A549 (cell line): ENCODE results near the gene PRMT7. TPM values are rescaled to one million over a fixed set of nuclear protein-coding genes. Genes with fewer than 3 reads are reported as not detected.

Experiments used
- ATAC-seq, 2 experiments: fragments of 200-7000 bp in 1 of 2; fragments of >200 bp in 1 of 2; cut with Nextera tagmentation in 1 of 2; cut with Tn5 transposase in 1 of 2; 3 replicates each; pipeline versions ENCODE4 v1.8.0 to v1.9.1; 2018 to 2020; ENCODE audit warnings: mild to moderate bottlenecking in 1 of 2, moderate library complexity in 1 of 2
- CTCF ChIA-PET: fragments of 300-600 bp; sonication (Branson Sonifier 250); formaldehyde crosslinking; extraction: SDS; loops from one replicate; lab custom pipeline; 2021; ENCODE audit warnings: antibody characterized with exemption, inconsistent platforms; lab: Yijun Ruan, JAX
- POLR2A ChIA-PET: fragments of 350-600 bp; formaldehyde crosslinking; extraction: SDS; loops from one replicate; lab custom pipeline; 2021; ENCODE audit warnings: antibody characterized with exemption, inconsistent platforms; lab: Yijun Ruan, JAX
- DNase-seq, 2 experiments: peaks; one replicate each; pipeline versions ENCODE4 v3.0.0 to v3.0.0-alpha.2; 2011 to 2016; ENCODE audit warnings: low read depth in 1 of 2, low spot score in 1 of 2
- FAIRE-seq: peaks from 2 replicates; lab custom pipeline; 2011; peaks lifted over from hg19 to GRCh38; lab: Jason Lieb, UNC
- H3K27ac ChIP-seq, 2 experiments: fragments of >200 bp; sonication (Bioruptor Twin); formaldehyde crosslinking; 3 replicates each; pipeline ENCODE4 v1.5.1; 2016 to 2017
- H3K4me1 ChIP-seq: fragments of >200 bp; sonication (Bioruptor Twin); formaldehyde crosslinking; 3 replicates; pipeline ENCODE4 v1.6.1; 2016
- H3K4me2 ChIP-seq: fragments of >200 bp; sonication (Bioruptor Twin); formaldehyde crosslinking; 3 replicates; pipeline ENCODE4 v1.6.1; 2016
- H3K4me3 ChIP-seq: fragments of >200 bp; sonication (Bioruptor Twin); formaldehyde crosslinking; 3 replicates; pipeline ENCODE4 v1.5.1; 2016
- H3K9me3 ChIP-seq: fragments of >200 bp; sonication (Bioruptor Twin); formaldehyde crosslinking; 3 replicates; pipeline ENCODE4 v1.6.1; 2016
- CHD4 ChIP-seq: fragments of 200-600 bp; sonication (generic); IDR thresholded peaks from 2 replicates; pipeline ENCODE4 v1.6.1; 2016; ENCODE audit warnings: antibody characterized with exemption, mild to moderate bottlenecking, borderline replicate concordance
- EHMT2 ChIP-seq: fragments of 200-600 bp; sonication (generic); IDR thresholded peaks from 2 replicates; pipeline ENCODE4 v1.6.1; 2016; ENCODE audit warnings: antibody characterized with exemption, low read depth, mild to moderate bottlenecking, moderate library complexity
- HOXB13 ChIP-seq: fragments of 250-450 bp; sonication (Bioruptor Pico); IDR thresholded peaks from 2 replicates; pipeline ENCODE4 v1.5.0; 2020; ENCODE audit warnings: low read depth, mild to moderate bottlenecking, moderate library complexity
- HOXB5 ChIP-seq: fragments of 250-450 bp; sonication (Bioruptor Pico); IDR thresholded peaks from 2 replicates; pipeline ENCODE4 v1.5.0; 2020; ENCODE audit warnings: mild to moderate bottlenecking, moderate library complexity
- JUN ChIP-seq, 2 experiments: fragments of >200 bp; sonication (Bioruptor Twin); formaldehyde crosslinking; IDR thresholded peaks; 2 replicates in 1 of 2; 3 replicates in 1 of 2; pipeline ENCODE4 v1.6.1; 2016 to 2017
- KDM5A ChIP-seq: fragments of 200-600 bp; sonication (generic); IDR thresholded peaks from 2 replicates; pipeline ENCODE4 v1.6.1; 2016; ENCODE audit warnings: antibody characterized with exemption, mild to moderate bottlenecking
- MAFK ChIP-seq: fragments of 450-650 bp; IDR thresholded peaks from 2 replicates; pipeline ENCODE4 v1.6.1; 2014; ENCODE audit not compliant: partially characterized antibody
- MAZ ChIP-seq: fragments of 150-350 bp; IDR thresholded peaks from 2 replicates; pipeline ENCODE4 v1.6.1; 2014; ENCODE audit warnings: antibody characterized with exemption, low read depth, low read length, borderline replicate concordance
- RAD21 ChIP-seq, 2 experiments: fragments of >200 bp in 1 of 2; sonication (Bioruptor Twin) in 1 of 2; formaldehyde crosslinking in 1 of 2; IDR thresholded peaks in 1 of 2; conservative IDR thresholded peaks in 1 of 2; 2 replicates in 1 of 2; 3 replicates in 1 of 2; pipeline ENCODE4 v1.6.1; 2012 to 2018; ENCODE audit warnings: inconsistent platforms in 1 of 2
- RARB ChIP-seq: fragments of 250-450 bp; sonication (Bioruptor Pico); IDR thresholded peaks from 2 replicates; pipeline ENCODE4 v1.8.0; 2021; ENCODE audit warnings: mild to moderate bottlenecking, moderate library complexity
- RCOR1 ChIP-seq: fragments of 150-350 bp; IDR thresholded peaks from 2 replicates; pipeline ENCODE4 v1.6.1; 2014; ENCODE audit warnings: antibody characterized with exemption, low read length, low read depth
- SREBF2 ChIP-seq: fragments of 450-650 bp; IDR thresholded peaks from 2 replicates; pipeline ENCODE4 v1.6.1; 2014; ENCODE audit warnings: mild to moderate bottlenecking, moderate library complexity
- TP53 ChIP-seq: fragments of 250-450 bp; sonication (Bioruptor Pico); IDR thresholded peaks from 2 replicates; pipeline ENCODE4 v1.5.0; 2021; ENCODE audit warnings: mild to moderate bottlenecking, moderate library complexity
- ZC3H11A ChIP-seq: fragments of 450-650 bp; IDR thresholded peaks from 2 replicates; pipeline ENCODE4 v1.6.1; 2014; ENCODE audit warnings: antibody characterized with exemption, mild to moderate bottlenecking
- ZNF302 ChIP-seq: fragments of 250-450 bp; sonication (Bioruptor Pico); IDR thresholded peaks from 2 replicates; pipeline ENCODE4 v1.9.0; 2021; ENCODE audit warnings: inconsistent platforms, mild to moderate bottlenecking, moderate library complexity
- WGBS: methylation state at CpG from one replicate; pipeline ENCODE4 v1.1.6; 2017; ENCODE audit errors: missing lambda C conversion rate; 5-methylcytosine and 5-hydroxymethylcytosine counted together
- polyA plus RNA-seq, 4 experiments: library from polyadenylated mRNA; depleted of rRNA in 3 of 4; stranded (reverse); fragments of >200 nt; fragmentation: RNase III in 1 of 4; extraction: RNeasy Plus Mini Kit Qiagen cat#74134 plus additional on column Dnase treatment in 1 of 4; gene quantifications; 2 replicates in 3 of 4; 3 replicates in 1 of 4; pipeline ENCODE4 v1.2.3, GENCODE V29; 2011 to 2017
- TF ChIP-seq, protein P1 (sequence below): fragments of >200 bp; sonication (Bioruptor Twin); formaldehyde crosslinking; IDR thresholded peaks from 3 replicates; pipeline ENCODE4 v1.5.1; 2016
- TF ChIP-seq, protein P2 (sequence below): fragments of >200 bp; sonication (Bioruptor Twin); formaldehyde crosslinking; IDR thresholded peaks from 3 replicates; pipeline ENCODE4 v1.6.1; 2016
- TF ChIP-seq, protein P3 (sequence below): fragments of 250-450 bp; sonication (Bioruptor Pico); IDR thresholded peaks from 2 replicates; pipeline ENCODE4 v1.5.0; 2021; ENCODE audit warnings: mild to moderate bottlenecking, moderate library complexity, borderline replicate concordance
- TF ChIP-seq, protein P4 (sequence below): fragments of 250-450 bp; sonication (Bioruptor Pico); IDR thresholded peaks from 2 replicates; pipeline ENCODE4 v1.5.0; 2020; ENCODE audit warnings: low read depth, mild to moderate bottlenecking, moderate library complexity
- TF ChIP-seq, protein P5 (sequence below): IDR thresholded peaks from 2 replicates; pipeline ENCODE4 v1.6.1; 2012

The PRMT7 gene
- polyA plus RNA-seq, 2 of the 4 experiments (the other 2 are of a cell fraction) = 37.1 to 44.7 TPM

DNA sequence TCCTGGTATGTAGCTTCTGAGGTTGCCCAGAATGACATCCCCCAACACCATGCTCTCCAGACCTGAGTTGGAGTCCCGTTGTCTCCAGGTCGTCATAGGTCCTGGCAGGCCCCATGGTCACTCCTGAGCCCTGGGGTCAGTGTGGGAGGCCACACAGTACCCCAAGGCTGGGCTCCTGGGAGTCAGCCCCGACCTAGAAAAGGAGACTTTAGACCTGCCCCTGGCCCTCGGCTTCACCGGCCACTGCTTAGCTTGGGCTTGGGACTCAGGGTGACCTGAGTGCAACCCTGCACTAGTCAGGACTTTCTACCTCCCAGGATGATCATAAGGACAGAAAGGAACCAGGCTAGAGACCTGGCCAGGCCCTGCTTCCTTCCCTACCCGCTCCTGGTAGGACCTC is 65.8 kb downstream of the PRMT7 start:
- CTCF ChIA-PET = interaction anchor here (0.8 to 1.3 kb wide), 3 partner anchors 10 to 144 kb away, joined by 3 read pairs; no protein-coding TSS in a partner anchor
- POLR2A ChIA-PET = no interaction called here
- WGBS = 49% methylated on average over 4 of the region's 6 CpGs
- TF ChIP-seq EHMT2 = no peak
- TF ChIP-seq, protein P1, sequence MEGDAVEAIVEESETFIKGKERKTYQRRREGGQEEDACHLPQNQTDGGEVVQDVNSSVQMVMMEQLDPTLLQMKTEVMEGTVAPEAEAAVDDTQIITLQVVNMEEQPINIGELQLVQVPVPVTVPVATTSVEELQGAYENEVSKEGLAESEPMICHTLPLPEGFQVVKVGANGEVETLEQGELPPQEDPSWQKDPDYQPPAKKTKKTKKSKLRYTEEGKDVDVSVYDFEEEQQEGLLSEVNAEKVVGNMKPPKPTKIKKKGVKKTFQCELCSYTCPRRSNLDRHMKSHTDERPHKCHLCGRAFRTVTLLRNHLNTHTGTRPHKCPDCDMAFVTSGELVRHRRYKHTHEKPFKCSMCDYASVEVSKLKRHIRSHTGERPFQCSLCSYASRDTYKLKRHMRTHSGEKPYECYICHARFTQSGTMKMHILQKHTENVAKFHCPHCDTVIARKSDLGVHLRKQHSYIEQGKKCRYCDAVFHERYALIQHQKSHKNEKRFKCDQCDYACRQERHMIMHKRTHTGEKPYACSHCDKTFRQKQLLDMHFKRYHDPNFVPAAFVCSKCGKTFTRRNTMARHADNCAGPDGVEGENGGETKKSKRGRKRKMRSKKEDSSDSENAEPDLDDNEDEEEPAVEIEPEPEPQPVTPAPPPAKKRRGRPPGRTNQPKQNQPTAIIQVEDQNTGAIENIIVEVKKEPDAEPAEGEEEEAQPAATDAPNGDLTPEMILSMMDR = no peak
- ATAC-seq = no peak
- Histone ChIP-seq H3K4me3 (no peak overlapping the region), H3K27ac (no peak overlapping the region), H3K4me2 (no peak overlapping the region), H3K4me1 (no peaks in the 10 kb centered on the region), H3K9me3 (no peaks in the 10 kb centered on the region)
- DNase-seq = no peak
- FAIRE-seq = no peak

DNA sequence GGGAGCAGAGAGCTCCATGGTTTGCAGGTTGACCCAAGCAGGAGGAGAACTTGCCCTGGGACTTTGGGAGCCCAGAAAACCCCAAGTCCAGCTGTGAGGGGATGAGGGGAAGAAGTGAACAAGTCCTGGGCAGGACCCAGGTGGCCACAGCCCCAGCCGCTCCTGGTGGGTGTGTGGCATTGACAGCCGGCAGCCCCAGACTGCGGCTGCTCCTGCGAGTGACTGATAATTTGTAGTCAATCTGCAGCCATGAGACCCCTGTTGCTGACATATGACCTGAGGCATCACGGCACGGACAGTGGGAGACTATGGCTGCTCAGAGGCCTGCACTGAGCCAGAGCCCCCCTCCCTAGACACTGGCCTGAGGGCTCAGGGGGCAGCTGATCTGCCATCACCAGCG is 66.4 kb downstream of the PRMT7 start:
- H3K4me3 ChIP-seq = no peak overlapping the region
- no peaks in the 10 kb centered on the region for H3K9me3 ChIP-seq
- no peaks in the 10 kb centered on the region for H3K4me1 ChIP-seq
- 100% methylated on average over 4 of the region's 7 CpGs for WGBS
- POLR2A ChIA-PET = no interaction called here
- CTCF ChIA-PET = interaction anchor here (0.9 to 2.1 kb wide), 3 partner anchors 10 to 38 kb away, joined by 3 to 21 read pairs (median 3); no protein-coding TSS in a partner anchor
- no peak overlapping the region for H3K4me2 ChIP-seq
- no peak for ATAC-seq
- no peak for DNase-seq
- TF ChIP-seq CHD4 (no peak), RAD21 (conservative IDR thresholded peaks at IDR 0.05 in 1 of 2, IDR thresholded peaks at IDR 0.05 in 1 of 2) (no peak), MAFK (no peak), ZNF302 (CRISPR knock-in tag) (no peak), TP53 (CRISPR knock-in tag) (no peak), KDM5A (no peak), ZC3H11A (no peak), JUN (IDR thresholded peaks at IDR 0.05) (no peak), RCOR1 (no peak), HOXB13 (CRISPR knock-in tag) (no peak), MAZ (no peak), SREBF2 (no peak), HOXB5 (no peak), RARB (CRISPR knock-in tag) (no peak)
- TF ChIP-seq, protein P2, sequence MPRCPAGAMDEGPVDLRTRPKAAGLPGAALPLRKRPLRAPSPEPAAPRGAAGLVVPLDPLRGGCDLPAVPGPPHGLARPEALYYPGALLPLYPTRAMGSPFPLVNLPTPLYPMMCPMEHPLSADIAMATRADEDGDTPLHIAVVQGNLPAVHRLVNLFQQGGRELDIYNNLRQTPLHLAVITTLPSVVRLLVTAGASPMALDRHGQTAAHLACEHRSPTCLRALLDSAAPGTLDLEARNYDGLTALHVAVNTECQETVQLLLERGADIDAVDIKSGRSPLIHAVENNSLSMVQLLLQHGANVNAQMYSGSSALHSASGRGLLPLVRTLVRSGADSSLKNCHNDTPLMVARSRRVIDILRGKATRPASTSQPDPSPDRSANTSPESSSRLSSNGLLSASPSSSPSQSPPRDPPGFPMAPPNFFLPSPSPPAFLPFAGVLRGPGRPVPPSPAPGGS = no peak
- TF ChIP-seq, protein P3, sequence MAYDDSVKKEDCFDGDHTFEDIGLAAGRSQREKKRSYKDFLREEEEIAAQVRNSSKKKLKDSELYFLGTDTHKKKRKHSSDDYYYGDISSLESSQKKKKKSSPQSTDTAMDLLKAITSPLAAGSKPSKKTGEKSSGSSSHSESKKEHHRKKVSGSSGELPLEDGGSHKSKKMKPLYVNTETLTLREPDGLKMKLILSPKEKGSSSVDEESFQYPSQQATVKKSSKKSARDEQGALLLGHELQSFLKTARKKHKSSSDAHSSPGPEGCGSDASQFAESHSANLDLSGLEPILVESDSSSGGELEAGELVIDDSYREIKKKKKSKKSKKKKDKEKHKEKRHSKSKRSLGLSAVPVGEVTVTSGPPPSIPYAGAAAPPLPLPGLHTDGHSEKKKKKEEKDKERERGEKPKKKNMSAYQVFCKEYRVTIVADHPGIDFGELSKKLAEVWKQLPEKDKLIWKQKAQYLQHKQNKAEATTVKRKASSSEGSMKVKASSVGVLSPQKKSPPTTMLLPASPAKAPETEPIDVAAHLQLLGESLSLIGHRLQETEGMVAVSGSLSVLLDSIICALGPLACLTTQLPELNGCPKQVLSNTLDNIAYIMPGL = no peak
- TF ChIP-seq, protein P4, sequence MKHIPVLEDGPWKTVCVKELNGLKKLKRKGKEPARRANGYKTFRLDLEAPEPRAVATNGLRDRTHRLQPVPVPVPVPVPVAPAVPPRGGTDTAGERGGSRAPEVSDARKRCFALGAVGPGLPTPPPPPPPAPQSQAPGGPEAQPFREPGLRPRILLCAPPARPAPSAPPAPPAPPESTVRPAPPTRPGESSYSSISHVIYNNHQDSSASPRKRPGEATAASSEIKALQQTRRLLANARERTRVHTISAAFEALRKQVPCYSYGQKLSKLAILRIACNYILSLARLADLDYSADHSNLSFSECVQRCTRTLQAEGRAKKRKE (CRISPR knock-in tag) = no peak
- TF ChIP-seq, protein P5, sequence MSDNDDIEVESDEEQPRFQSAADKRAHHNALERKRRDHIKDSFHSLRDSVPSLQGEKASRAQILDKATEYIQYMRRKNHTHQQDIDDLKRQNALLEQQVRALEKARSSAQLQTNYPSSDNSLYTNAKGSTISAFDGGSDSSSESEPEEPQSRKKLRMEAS = no peak
- no peak for FAIRE-seq
- no peak overlapping the region for H3K27ac ChIP-seq
